Neural progenitor cell (in vitro differentiated cells): ENCODE measurements around the gene BCAS4.

ENCODE experiments used
- EZH2 ChIP-seq: fragments of 200-600 bp; sonication (generic); IDR thresholded peaks from 2 replicates; pipeline ENCODE4 v1.6.1; 2017; ENCODE audit warnings: antibody characterized with exemption, mild to moderate bottlenecking, moderate library complexity
- EZH2phosphoT487 ChIP-seq: fragments of 200-600 bp; sonication (generic); IDR thresholded peaks from 2 replicates; pipeline ENCODE4 v1.6.1; 2017; ENCODE audit warnings: antibody characterized with exemption
- TF ChIP-seq, protein P1 (sequence below): fragments of 200-600 bp; sonication (generic); IDR thresholded peaks from 2 replicates; pipeline ENCODE4 v1.5.1; 2017; ENCODE audit warnings: antibody characterized with exemption, mild to moderate bottlenecking

DNA sequence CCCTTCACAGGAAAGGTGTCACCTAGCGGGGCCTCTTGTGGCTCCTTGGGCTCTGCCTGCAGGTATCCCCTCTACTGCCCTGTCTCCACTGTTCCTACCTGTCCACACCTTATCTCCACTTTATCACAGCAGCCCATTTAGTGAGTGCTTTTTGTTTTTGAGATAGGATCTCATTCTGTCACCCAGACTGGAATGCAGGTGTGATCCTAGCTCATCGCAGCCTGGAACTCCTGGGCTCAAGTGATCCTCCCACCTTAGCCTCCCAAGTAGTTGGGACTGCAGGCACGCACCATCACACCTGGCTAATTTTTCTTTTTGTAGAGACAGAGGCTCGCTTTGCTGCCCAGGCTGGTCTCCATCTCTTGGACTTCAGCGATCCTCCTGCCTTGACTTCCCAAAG lies 48.0 kb downstream of the BCAS4 start:
- no peak for TF ChIP-seq EZH2
- TF ChIP-seq, protein P1, sequence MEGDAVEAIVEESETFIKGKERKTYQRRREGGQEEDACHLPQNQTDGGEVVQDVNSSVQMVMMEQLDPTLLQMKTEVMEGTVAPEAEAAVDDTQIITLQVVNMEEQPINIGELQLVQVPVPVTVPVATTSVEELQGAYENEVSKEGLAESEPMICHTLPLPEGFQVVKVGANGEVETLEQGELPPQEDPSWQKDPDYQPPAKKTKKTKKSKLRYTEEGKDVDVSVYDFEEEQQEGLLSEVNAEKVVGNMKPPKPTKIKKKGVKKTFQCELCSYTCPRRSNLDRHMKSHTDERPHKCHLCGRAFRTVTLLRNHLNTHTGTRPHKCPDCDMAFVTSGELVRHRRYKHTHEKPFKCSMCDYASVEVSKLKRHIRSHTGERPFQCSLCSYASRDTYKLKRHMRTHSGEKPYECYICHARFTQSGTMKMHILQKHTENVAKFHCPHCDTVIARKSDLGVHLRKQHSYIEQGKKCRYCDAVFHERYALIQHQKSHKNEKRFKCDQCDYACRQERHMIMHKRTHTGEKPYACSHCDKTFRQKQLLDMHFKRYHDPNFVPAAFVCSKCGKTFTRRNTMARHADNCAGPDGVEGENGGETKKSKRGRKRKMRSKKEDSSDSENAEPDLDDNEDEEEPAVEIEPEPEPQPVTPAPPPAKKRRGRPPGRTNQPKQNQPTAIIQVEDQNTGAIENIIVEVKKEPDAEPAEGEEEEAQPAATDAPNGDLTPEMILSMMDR: no peak
- TF ChIP-seq EZH2phosphoT487: no peak
